Psoas muscle (tissue), 8 donors: ENCODE data around the gene SLC25A39. TPM values are rescaled to one million over a fixed set of nuclear protein-coding genes. Genes with fewer than 3 reads are reported as not detected.

Source experiments
- ATAC-seq, 4 donors: fragments of 200-7000 bp; cut with Tn5 transposase; one replicate each; pipeline ENCODE4 v1.9.1; 2020; ENCODE audit warnings: moderate library complexity in 3 of 4, mild to moderate bottlenecking in 2 of 4
- DNase-seq, 2 donors: peaks; one replicate each; pipeline ENCODE4 v3.0.0-alpha.2; 2020
- H3K27ac ChIP-seq: fragments of 200-600 bp; one replicate; pipeline ENCODE4 v1.8.0; 2022
- H3K27me3 ChIP-seq, 3 donors: fragments of 200-600 bp in 1 of 3; one replicate each; pipeline versions ENCODE4 v1.6.1 to v1.8.0; 2013 to 2022; ENCODE audit warnings: low read length in 2 of 3, mild to moderate bottlenecking in 2 of 3, moderate library complexity in 1 of 3; ENCODE audit not compliant: insufficient read depth in 3 of 3
- H3K36me3 ChIP-seq, 2 donors: fragments of 200-600 bp in 1 of 2; one replicate each; pipeline versions ENCODE4 v1.6.1 to v1.8.0; 2013 to 2022; ENCODE audit warnings: low read depth in 1 of 2, mild to moderate bottlenecking in 1 of 2, moderate library complexity in 1 of 2; ENCODE audit not compliant: insufficient read depth in 1 of 2
- H3K4me1 ChIP-seq: fragments of 200-600 bp; one replicate; pipeline ENCODE4 v1.8.0; 2022
- H3K4me3 ChIP-seq: fragments of 200-600 bp; one replicate; pipeline ENCODE4 v1.8.0; 2022; ENCODE audit warnings: mild to moderate bottlenecking
- H3K9me3 ChIP-seq: fragments of 200-600 bp; one replicate; pipeline ENCODE4 v1.8.0; 2022
- CTCF ChIP-seq: fragments of 200-600 bp; IDR thresholded peaks from one replicate; pipeline ENCODE4 v1.8.0; 2022; ENCODE audit warnings: antibody characterized with exemption
- WGBS, 3 donors: extraction: QIAGEN DNeasy Blood & Tissue Kit; methylation state at CpG; one replicate each; pipeline versions ENCODE4 v1.1.6 to v1.1.7; 2013; 5-methylcytosine and 5-hydroxymethylcytosine counted together
- intact Hi-C, 2 donors: fragments of 100-400 bp; cut with DNase I; formaldehyde crosslinking; loops; one replicate each; pipeline versions ENCODE4 v1.11.0 to v1.14.2; 2022
- polyA plus RNA-seq, 3 donors: library from polyadenylated mRNA; stranded (reverse); fragments of 200-250 nt; gene quantifications; one replicate each; pipeline ENCODE4 v1.2.3, GENCODE V29; 2013
- total RNA-seq, 4 donors: library from RNA; stranded (reverse); fragmentation: NEBNext Ultra II Directional in 2 of 4; extraction: Animal tissue kit (Norgen Biotek cat#: 25700) in 2 of 4; gene quantifications; one replicate each; pipeline versions ENCODE4 v1.2.1 to v1.2.4, GENCODE V29; 2021 to 2023
- donor health status: healthy with polysubstance abuse.
- donor health status: DM: no; HTN: no; CAD: no; lungs with moderate emphysema.
- donor health status: Bipolar disorder and iron deficiency.
- donor health status: healthy.
- donor health status: DM: yes; HTN: yes; CAD: no.
- donor health status: DM: no; HTN: no; CAD: no.
- donor health status: DM: no; HTN: no; CAD: no.
- donor health status: DM: yes; HTN: yes; CAD: no.

SLC25A39 gene
- total and polyA plus RNA-seq, 7 donors = 36.4 to 79.3 (median 42.4) TPM

DNA sequence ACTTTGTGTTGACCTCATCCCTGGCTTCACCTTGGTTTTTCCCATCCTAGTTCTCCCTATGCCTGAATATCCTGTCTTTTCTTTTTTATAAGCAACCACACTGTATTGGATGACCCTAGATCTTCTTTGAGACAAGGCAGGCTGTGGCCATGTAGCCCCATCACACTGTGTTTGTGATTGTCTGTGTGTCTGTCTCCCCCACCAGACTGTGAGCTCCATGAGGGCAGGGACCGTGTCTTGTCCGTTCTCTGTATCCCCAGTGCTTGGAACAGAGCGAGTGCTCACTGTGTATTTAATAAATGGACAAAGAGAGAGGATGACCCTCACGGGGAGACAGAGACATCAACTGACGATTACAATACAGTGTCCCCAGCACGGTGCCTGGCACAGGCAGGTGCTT, 7.1 kb downstream of the SLC25A39 start:
- Histone ChIP-seq H3K27me3 (peaks cover 0 to 52% (median 24%) of the 10 kb centered on the region in 3 donors), H3K27ac (no peak overlapping the region), H3K4me1 (no peaks in the 10 kb centered on the region), H3K4me3 (no peak overlapping the region), H3K36me3 (peaks cover 3 to 36% of the 10 kb centered on the region in 2 donors), H3K9me3 (no peaks in the 10 kb centered on the region)
- intact Hi-C loops = no loop called here
- ATAC-seq = no peak
- no peak for DNase-seq
- WGBS, 3 donors = 72 to 82% (median 76%) methylated on average over 6 of the region's 6 CpGs
- no peak for TF ChIP-seq CTCF

DNA sequence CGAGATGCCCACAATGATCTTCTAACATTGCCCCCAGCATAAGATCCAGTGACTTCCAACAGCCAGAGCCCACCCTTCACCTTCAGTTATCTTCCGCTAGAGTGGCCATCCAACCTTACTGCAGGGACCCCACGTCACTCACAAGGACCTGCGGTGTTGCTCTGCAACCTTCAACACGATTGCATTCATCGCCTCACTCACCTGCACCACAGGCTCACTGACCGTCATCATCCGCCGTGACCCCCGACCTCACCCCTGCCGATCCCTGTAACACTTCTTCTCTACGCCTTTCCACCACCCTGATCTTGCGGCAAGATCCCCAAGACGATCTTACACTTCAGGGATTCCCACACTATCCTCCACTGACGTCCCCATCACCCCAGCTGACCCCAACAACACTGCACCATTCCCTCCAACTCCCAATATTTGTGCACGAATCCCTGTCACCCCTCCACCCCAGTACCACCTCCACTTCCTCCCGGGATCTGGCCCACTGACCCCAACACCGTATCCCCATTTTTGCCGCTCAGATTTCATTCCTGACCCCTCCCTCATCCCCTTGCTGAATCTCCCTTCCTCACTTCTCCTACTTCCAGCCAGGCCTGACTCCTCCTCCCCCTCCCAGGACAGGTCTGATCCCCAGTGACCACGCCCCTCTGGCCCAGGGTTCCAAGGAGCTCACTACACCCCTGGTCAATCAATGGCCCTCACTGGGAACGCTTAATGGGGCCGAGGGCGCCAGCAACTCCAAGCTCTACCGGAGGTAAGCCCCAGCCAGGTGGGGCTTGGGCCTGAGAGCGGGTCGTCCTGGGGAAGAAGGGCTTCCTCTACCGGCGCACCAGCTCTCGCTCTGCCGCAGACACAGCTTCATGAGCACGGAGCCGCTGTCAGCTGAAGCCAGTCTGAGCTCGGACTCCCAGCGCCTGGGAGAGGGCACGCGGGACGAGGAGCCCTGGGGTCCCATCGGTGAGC, 8.6 kb downstream of the SLC25A39 start:
- Histone ChIP-seq H3K27ac (no peak overlapping the region), H3K9me3 (no peaks in the 10 kb centered on the region), H3K4me3 (no peak overlapping the region), H3K4me1 (no peaks in the 10 kb centered on the region), H3K27me3 (peaks cover 0 to 52% (median 24%) of the 10 kb centered on the region in 3 donors), H3K36me3 (peaks cover 3 to 21% of the 10 kb centered on the region in 2 donors)
- no peak for DNase-seq
- intact Hi-C loops = no loop called here
- 8 to 10% (median 8%) methylated on average over 34 to 38 of the region's 38 CpGs for WGBS, 3 donors
- no peak for TF ChIP-seq CTCF
- no peak for ATAC-seq

DNA sequence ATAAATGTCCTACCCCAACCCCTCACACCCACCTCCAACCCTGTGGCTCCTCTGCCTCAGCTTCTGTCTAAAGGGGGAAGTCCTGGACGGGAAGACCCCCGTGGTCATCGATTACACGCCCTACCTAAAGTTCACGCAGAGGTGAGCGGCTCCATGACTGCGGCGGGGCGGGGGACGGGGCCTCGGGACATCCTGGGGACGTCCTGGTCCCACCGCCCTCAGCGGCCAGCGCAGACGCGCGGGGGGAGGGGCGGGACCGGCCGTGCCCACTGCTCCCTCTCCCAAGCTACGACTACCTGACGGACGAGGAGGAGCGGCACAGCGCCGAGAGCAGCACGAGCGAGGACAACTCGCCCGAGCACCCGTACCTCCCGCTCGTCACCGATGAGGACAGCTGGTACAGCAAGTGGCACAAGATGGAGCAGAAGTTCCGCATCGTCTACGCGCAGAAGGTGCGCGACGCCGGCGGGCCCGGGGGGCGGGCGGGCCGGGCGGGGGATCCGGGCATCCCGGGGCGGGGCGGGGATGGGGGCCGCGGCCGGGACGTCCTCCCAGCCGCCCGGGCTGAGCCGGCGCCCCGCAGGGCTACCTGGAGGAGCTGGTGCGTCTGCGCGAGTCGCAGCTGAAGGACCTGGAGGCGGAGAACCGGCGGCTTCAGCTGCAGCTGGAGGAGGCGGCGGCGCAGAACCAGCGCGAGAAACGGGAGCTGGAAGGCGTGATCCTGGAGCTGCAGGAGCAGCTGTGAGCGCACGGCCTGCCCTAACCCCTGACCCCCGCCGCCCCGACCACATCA, 9.6 kb downstream of the SLC25A39 start:
- H3K4me3 ChIP-seq = peak overlapping the region; percentile 45
- DNase-seq = no peak
- H3K36me3 ChIP-seq = peaks cover 2 to 11% of the 10 kb centered on the region in 2 donors
- no peak for ATAC-seq
- no peak for TF ChIP-seq CTCF
- WGBS, 3 donors = 1 to 2% (median 1%) methylated on average over 53 to 81 of the region's 81 CpGs
- no peaks in the 10 kb centered on the region for H3K4me1 ChIP-seq
- H3K27ac ChIP-seq = no peak overlapping the region
- intact Hi-C loops = no loop called here
- no peaks in the 10 kb centered on the region for H3K9me3 ChIP-seq
- peaks cover 0 to 52% (median 24%) of the 10 kb centered on the region in 3 donors for H3K27me3 ChIP-seq

GRCh38 chr17:44314524-44314868, 10.1 kb downstream of the SLC25A39 start:
- no peak for ATAC-seq
- WGBS, 3 donors = 16 to 24% (median 18%) methylated on average over 10 to 11 of the region's 11 CpGs
- Histone ChIP-seq H3K9me3 (no peaks in the 10 kb centered on the region), H3K27ac (no peak overlapping the region), H3K4me1 (no peaks in the 10 kb centered on the region), H3K27me3 (peaks cover 0 to 52% (median 24%) of the 10 kb centered on the region in 3 donors), H3K4me3 (peak overlapping the region; percentile 45), H3K36me3 (peaks cover 0 to 5% of the 10 kb centered on the region in 2 donors)
- no peak for DNase-seq
- no peak for TF ChIP-seq CTCF
- intact Hi-C loops = no loop called here
